HFFc6 (cell line): ENCODE results near the gene SOX6. TPM values are rescaled to one million over a fixed set of nuclear protein-coding genes. Genes with fewer than 3 reads are reported as not detected.
"Not testable (repeated sequence)": the region's sequence is repeated elsewhere in the genome, so short reads cannot be mapped to it uniquely, and the experiment has no call there.

ENCODE experiments used
- DNase-seq: peaks from one replicate; pipeline ENCODE4 v3.0.0-alpha.2; 2018
- H3K27ac Mint-ChIP-seq: 2 replicates; pipeline ENCODE4 v1.8.0; 2020; ENCODE audit warnings: mild to moderate bottlenecking, mixed read lengths
- H3K27me3 Mint-ChIP-seq: 2 replicates; pipeline ENCODE4 v1.8.0; 2021; ENCODE audit warnings: mild to moderate bottlenecking, moderate library complexity, mixed read lengths; ENCODE audit not compliant: insufficient read depth
- H3K36me3 Mint-ChIP-seq: 2 replicates; pipeline ENCODE4 v1.8.0; 2021; ENCODE audit warnings: low read depth, mixed read lengths
- H3K4me1 Mint-ChIP-seq: 2 replicates; pipeline ENCODE4 v1.8.0; 2020; ENCODE audit warnings: low read depth, mixed read lengths
- H3K4me3 Mint-ChIP-seq: 2 replicates; pipeline ENCODE4 v1.8.0; 2020; ENCODE audit warnings: mild to moderate bottlenecking, moderate library complexity, mixed read lengths
- H3K9me3 Mint-ChIP-seq: 2 replicates; pipeline ENCODE4 v1.8.0; 2020; ENCODE audit warnings: mild to moderate bottlenecking, mixed read lengths
- CTCF ChIP-seq: fragments of 200-600 bp; sonication (generic); IDR thresholded peaks from 2 replicates; pipeline ENCODE4 v1.5.0; 2021; ENCODE audit warnings: antibody characterized with exemption, mild to moderate bottlenecking
- total RNA-seq, 6 experiments: library from RNA; stranded (reverse); fragmentation: NEBNext Ultra II Directional; extraction: Animal tissue kit (Norgen Biotek cat#: 25700); gene quantifications; 2 replicates in 1 of 6; 3 replicates in 5 of 6; pipeline ENCODE4 v1.2.3, GENCODE V29; 2021

The SOX6 gene
- total RNA-seq, 6 experiments from 2014 or later = 0.66 to 6.5 (median 1.4) TPM

- peaks cover 2% of the 10 kb centered on the region; the same call in 1 of the 2 replicates for H3K27me3 Mint-ChIP-seq
- peaks cover 17% of the 10 kb centered on the region for H3K9me3 Mint-ChIP-seq
- H3K27ac Mint-ChIP-seq = no peak overlapping the region
- no peak overlapping the region for H3K4me3 Mint-ChIP-seq
- H3K4me1 Mint-ChIP-seq = peaks cover 7% of the 10 kb centered on the region; the same call in 1 of the 2 replicates
- no peak for DNase-seq
- no peak for TF ChIP-seq CTCF
- no peaks in the 10 kb centered on the region for H3K36me3 Mint-ChIP-seq
Measured at GRCh38 chr11:16377746-16378145, 21.4 kb upstream of the SOX6 start.

DNA sequence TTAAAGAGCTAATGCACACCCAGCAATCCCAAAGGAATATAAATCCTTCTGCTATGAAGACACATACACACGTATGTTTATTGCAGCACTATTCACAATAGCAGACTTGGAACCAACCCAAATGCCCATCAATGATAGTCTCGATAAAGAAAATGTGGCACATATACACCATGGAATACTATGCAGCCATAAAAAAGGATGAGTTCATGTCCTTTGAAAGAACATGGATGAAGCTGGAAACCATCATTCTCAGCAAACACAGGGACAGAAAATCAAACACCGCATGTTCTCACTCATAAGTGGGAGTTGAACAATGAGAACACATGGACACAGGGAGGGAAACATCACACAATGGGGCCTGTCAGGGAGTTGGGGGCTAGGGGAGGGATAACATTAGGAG lies 19.3 kb upstream of the SOX6 start:
- H3K27ac Mint-ChIP-seq, H3K27me3 Mint-ChIP-seq, H3K4me3 Mint-ChIP-seq, H3K4me1 Mint-ChIP-seq, H3K36me3 Mint-ChIP-seq, DNase-seq: not testable (repeated sequence)
- peaks cover 23% of the 10 kb centered on the region for H3K9me3 Mint-ChIP-seq

DNA sequence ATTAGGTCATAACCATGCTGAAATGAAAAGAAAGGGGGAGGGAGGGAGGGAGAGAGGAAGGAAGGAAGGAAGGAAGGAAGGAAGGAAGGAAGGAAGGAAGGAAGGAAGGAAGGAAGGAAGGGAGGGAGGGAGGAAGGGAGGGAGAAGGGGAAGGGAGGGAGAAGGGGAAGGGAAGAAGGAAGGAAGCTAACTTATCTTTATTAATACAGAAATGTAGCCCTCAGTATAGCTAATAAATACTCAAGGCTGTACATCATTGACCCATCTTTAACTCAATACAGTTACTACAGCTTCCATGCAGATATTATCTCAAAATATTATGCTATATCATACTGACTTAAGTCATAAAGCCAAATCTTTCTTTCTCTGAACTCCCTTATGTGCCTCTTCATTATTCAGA lies 17.4 kb upstream of the SOX6 start:
- no peaks in the 10 kb centered on the region for H3K36me3 Mint-ChIP-seq
- H3K9me3 Mint-ChIP-seq = peaks cover 26% of the 10 kb centered on the region
- no peak overlapping the region for H3K4me3 Mint-ChIP-seq
- TF ChIP-seq CTCF = no peak
- no peak overlapping the region for H3K27ac Mint-ChIP-seq
- H3K4me1 Mint-ChIP-seq = no peaks in the 10 kb centered on the region; the same call in 1 of the 2 replicates
- no peaks in the 10 kb centered on the region; the same call in 1 of the 2 replicates for H3K27me3 Mint-ChIP-seq
- no peak for DNase-seq

DNA sequence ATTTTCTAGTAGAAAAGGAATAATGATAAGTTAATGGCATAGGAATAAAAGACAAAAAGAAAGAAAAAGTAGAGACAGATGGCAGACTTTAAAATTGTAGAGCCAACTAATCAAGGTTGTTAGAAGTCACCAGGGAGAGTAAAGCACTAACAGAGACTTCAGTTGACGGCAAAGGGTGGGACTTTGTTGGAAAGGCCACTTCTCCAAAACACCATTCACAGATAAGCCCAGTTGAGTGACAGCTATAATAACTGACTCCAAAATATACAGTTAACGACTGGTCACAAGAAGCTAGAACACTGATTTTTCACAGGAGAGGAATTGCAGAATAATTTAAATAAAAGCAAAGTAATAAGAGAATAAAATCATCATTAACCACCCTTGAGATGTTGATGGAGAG lies 16.0 kb upstream of the SOX6 start:
- Mint-ChIP-seq H3K27ac (no peak overlapping the region), H3K27me3 (no peaks in the 10 kb centered on the region; the same call in 1 of the 2 replicates), H3K4me3 (no peak overlapping the region), H3K4me1 (no peaks in the 10 kb centered on the region; the same call in 1 of the 2 replicates), H3K36me3 (no peaks in the 10 kb centered on the region), H3K9me3 (peaks cover 26% of the 10 kb centered on the region)
- TF ChIP-seq CTCF = no peak
- no peak for DNase-seq

DNA sequence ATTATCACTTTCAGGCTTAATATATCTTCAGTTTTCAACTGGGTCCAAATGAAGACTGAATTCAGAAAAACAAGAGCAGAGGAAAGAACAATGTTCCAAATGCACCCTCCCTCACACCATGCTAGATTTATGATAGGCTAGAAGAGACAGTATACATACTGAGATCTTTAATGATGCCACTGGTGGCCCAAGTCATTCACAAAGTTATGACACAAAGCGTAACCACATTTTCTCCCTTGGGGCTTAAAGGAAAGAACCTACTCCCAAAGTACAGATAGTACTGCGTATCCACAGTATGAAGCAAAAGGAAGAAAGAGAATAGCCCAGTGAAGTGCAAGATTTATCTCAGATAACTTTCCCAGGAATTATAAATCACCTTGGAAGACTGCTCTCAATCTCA lies 10.9 kb upstream of the SOX6 start:
- Mint-ChIP-seq H3K4me1 (no peaks in the 10 kb centered on the region), H3K36me3 (no peaks in the 10 kb centered on the region), H3K27me3 (no peaks in the 10 kb centered on the region), H3K4me3 (no peak overlapping the region), H3K27ac (no peak overlapping the region), H3K9me3 (peaks cover 9% of the 10 kb centered on the region; the same call in 1 of the 2 replicates)
- no peak for TF ChIP-seq CTCF
- no peak for DNase-seq

DNA sequence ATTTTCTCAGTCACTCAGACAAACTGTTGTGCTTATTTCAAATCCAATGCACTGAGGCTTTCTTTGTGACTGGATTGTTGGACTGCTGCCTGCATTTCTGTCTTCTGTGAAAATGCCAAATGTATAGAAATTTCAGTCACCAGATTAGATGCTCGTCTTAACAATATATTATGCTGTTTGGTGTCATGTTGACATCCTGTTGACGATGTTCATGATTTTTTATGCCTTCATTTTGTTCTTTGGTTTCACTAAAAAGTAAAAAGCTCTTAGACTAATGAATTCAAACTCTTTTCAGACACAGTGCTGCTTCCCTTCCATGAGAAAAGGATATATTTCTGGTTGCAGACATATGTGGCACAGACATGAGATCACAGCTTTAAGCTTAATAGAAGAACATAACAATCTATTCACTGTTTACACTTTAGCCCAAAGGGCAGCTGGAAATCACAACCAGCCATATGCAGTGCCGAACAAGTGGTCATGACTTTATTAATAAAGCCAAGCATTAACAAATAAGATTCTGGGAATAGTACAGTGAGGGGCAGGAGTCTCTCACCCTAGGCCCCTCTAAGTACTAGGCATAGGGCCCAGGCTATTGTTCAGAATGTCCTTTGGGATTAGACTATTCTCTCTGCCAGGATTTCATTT lies 9.4 kb upstream of the SOX6 start:
- H3K4me1 Mint-ChIP-seq = no peaks in the 10 kb centered on the region
- H3K27me3 Mint-ChIP-seq = no peaks in the 10 kb centered on the region; the same call in 1 of the 2 replicates
- no peak for DNase-seq
- no peak overlapping the region for H3K4me3 Mint-ChIP-seq
- no peak overlapping the region for H3K27ac Mint-ChIP-seq
- no peak for TF ChIP-seq CTCF
- H3K9me3 Mint-ChIP-seq = peaks cover 3% of the 10 kb centered on the region; the same call in 1 of the 2 replicates
- H3K36me3 Mint-ChIP-seq = no peaks in the 10 kb centered on the region
